ENCODE results near the gene LRRTM4.

DNA sequence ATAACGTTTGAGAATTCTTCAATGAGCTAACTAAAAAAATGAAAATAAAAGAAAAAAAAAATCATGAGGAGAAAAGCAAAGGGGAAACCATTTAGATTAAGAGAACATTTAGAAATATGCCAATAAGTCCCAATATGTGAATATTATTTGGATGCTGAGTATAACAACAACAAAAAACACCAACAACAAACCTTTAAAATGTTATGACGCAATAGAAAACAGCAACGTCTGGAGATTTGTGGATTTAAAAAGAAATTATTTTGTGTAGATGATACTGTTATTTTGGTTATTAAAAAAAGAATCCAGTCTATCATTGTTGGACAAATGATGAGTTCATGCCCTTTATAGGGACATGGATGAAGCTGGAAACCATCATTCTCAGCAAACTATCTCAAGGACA, 417.2 kb downstream of the LRRTM4 start:
- TF ChIP-seq EP300 (conservative IDR thresholded peaks at IDR 0.05; ENCODE audit: poor library complexity, severe bottlenecking) (no peak), EZH2 (IDR thresholded peaks at IDR 0.05; ENCODE audit: borderline replicate concordance, insufficient read depth, low read length, poor library complexity, severe bottlenecking) (no peak), POLR2AphosphoS5 (IDR thresholded peaks at IDR 0.05) (no peak), SMC3 (conservative IDR thresholded peaks at IDR 0.05; ENCODE audit: poor library complexity) (no peak), TAF1 (IDR thresholded peaks at IDR 0.05; ENCODE audit: low read depth) (no peak), RAD21 (conservative IDR thresholded peaks at IDR 0.05) (no peak), MXI1 (conservative IDR thresholded peaks at IDR 0.05; ENCODE audit: poor library complexity, severe bottlenecking) (no peak)
- TF ChIP-seq, protein P1, sequence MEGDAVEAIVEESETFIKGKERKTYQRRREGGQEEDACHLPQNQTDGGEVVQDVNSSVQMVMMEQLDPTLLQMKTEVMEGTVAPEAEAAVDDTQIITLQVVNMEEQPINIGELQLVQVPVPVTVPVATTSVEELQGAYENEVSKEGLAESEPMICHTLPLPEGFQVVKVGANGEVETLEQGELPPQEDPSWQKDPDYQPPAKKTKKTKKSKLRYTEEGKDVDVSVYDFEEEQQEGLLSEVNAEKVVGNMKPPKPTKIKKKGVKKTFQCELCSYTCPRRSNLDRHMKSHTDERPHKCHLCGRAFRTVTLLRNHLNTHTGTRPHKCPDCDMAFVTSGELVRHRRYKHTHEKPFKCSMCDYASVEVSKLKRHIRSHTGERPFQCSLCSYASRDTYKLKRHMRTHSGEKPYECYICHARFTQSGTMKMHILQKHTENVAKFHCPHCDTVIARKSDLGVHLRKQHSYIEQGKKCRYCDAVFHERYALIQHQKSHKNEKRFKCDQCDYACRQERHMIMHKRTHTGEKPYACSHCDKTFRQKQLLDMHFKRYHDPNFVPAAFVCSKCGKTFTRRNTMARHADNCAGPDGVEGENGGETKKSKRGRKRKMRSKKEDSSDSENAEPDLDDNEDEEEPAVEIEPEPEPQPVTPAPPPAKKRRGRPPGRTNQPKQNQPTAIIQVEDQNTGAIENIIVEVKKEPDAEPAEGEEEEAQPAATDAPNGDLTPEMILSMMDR (IDR thresholded peaks at IDR 0.05; ENCODE audit: poor library complexity, severe bottlenecking): no peak
- TF ChIP-seq, protein P2, sequence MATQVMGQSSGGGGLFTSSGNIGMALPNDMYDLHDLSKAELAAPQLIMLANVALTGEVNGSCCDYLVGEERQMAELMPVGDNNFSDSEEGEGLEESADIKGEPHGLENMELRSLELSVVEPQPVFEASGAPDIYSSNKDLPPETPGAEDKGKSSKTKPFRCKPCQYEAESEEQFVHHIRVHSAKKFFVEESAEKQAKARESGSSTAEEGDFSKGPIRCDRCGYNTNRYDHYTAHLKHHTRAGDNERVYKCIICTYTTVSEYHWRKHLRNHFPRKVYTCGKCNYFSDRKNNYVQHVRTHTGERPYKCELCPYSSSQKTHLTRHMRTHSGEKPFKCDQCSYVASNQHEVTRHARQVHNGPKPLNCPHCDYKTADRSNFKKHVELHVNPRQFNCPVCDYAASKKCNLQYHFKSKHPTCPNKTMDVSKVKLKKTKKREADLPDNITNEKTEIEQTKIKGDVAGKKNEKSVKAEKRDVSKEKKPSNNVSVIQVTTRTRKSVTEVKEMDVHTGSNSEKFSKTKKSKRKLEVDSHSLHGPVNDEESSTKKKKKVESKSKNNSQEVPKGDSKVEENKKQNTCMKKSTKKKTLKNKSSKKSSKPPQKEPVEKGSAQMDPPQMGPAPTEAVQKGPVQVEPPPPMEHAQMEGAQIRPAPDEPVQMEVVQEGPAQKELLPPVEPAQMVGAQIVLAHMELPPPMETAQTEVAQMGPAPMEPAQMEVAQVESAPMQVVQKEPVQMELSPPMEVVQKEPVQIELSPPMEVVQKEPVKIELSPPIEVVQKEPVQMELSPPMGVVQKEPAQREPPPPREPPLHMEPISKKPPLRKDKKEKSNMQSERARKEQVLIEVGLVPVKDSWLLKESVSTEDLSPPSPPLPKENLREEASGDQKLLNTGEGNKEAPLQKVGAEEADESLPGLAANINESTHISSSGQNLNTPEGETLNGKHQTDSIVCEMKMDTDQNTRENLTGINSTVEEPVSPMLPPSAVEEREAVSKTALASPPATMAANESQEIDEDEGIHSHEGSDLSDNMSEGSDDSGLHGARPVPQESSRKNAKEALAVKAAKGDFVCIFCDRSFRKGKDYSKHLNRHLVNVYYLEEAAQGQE (IDR thresholded peaks at IDR 0.05; ENCODE audit: borderline replicate concordance): no peak
